Lower lobe of right lung (tissue), 2 donors: Measurements from ENCODE around the gene SMCO3. TPM values are rescaled to one million over a fixed set of nuclear protein-coding genes. Genes with fewer than 3 reads are reported as not detected.

Experiments used
- ATAC-seq, 2 donors: fragments of 200-7000 bp; cut with Tn5 transposase; one replicate each; pipeline ENCODE4 v1.9.1; 2020 to 2022; ENCODE audit warnings: mild to moderate bottlenecking in 2 of 2, moderate library complexity in 2 of 2
- DNase-seq: peaks from one replicate; pipeline ENCODE4 v3.0.0-alpha.2; 2020
- H3K27ac ChIP-seq: fragments of 200-600 bp; one replicate; pipeline ENCODE4 v1.8.0; 2022
- H3K27me3 ChIP-seq: fragments of 200-600 bp; one replicate; pipeline ENCODE4 v1.8.0; 2022; ENCODE audit warnings: low read depth
- H3K36me3 ChIP-seq: fragments of 200-600 bp; one replicate; pipeline ENCODE4 v1.8.0; 2022; ENCODE audit warnings: mild to moderate bottlenecking
- H3K4me1 ChIP-seq: fragments of 200-600 bp; one replicate; pipeline ENCODE4 v1.8.0; 2022
- H3K4me3 ChIP-seq: fragments of 200-600 bp; one replicate; pipeline ENCODE4 v1.8.0; 2022; ENCODE audit warnings: mild to moderate bottlenecking
- H3K9me3 ChIP-seq: fragments of 200-600 bp; one replicate; pipeline ENCODE4 v1.8.0; 2022
- CTCF ChIP-seq: fragments of 200-600 bp; IDR thresholded peaks from one replicate; pipeline ENCODE4 v1.8.0; 2022; ENCODE audit warnings: antibody characterized with exemption, mild to moderate bottlenecking
- intact Hi-C: fragments of 100-400 bp; cut with DNase I; formaldehyde crosslinking; loops from one replicate; pipeline ENCODE4 v1.11.0; 2022
- total RNA-seq: library from RNA; stranded (reverse); fragmentation: NEBNext Ultra II Directional; extraction: Animal tissue kit (Norgen Biotek cat#: 25700); gene quantifications from one replicate; pipeline ENCODE4 v1.2.1, GENCODE V29; 2021
- donor health status: DM: no; HTN: yes; CAD: no; lungs with severe emphysema.

The SMCO3 gene
- total RNA-seq, 1 donor from 2014 or later: 0.68 TPM

- peak; percentile 68 for TF ChIP-seq CTCF
- Histone ChIP-seq H3K36me3 (no peaks in the 10 kb centered on the region), H3K4me3 (no peak overlapping the region), H3K9me3 (no peaks in the 10 kb centered on the region), H3K4me1 (peaks cover 45% of the 10 kb centered on the region), H3K27me3 (no peaks in the 10 kb centered on the region), H3K27ac (no peak overlapping the region)
- intact Hi-C loops: loop anchor here (5.0 kb wide), 1 partner anchor 152 kb away; no protein-coding TSS in a partner anchor
- ATAC-seq: peak; percentile 79 to 85
- no peak for DNase-seq
Observed at GRCh38 chr12:14845350-14845750, 31.4 kb upstream of the SMCO3 start.

- DNase-seq (no peak), ATAC-seq (no peak)
- H3K36me3 ChIP-seq: no peaks in the 10 kb centered on the region
- no peaks in the 10 kb centered on the region for H3K9me3 ChIP-seq
- H3K27me3 ChIP-seq: no peaks in the 10 kb centered on the region
- no peak for TF ChIP-seq CTCF
- peaks cover 45% of the 10 kb centered on the region for H3K4me1 ChIP-seq
- H3K4me3 ChIP-seq: no peak overlapping the region
- intact Hi-C loops: no loop called here
- H3K27ac ChIP-seq: no peak overlapping the region
Observed at GRCh38 chr12:14844401-14844800, 30.4 kb upstream of the SMCO3 start.

GRCh38 chr12:14843425-14843887, 29.5 kb upstream of the SMCO3 start, which contains the start of gene ART4:
ART4 (minus strand) TSS chr12:14843526; CDS start chr12:14843113, 413 bp downstream.
- ATAC-seq (peak in 1 of 2 donors; percentile 6), DNase-seq (peak; percentile 46)
- intact Hi-C loops: no loop called here
- no peaks in the 10 kb centered on the region for H3K36me3 ChIP-seq
- peaks cover 45% of the 10 kb centered on the region for H3K4me1 ChIP-seq
- no peaks in the 10 kb centered on the region for H3K9me3 ChIP-seq
- no peaks in the 10 kb centered on the region for H3K27me3 ChIP-seq
- peak within 1 kb of the TSS; percentile 28 for H3K4me3 ChIP-seq
- TF ChIP-seq CTCF: no peak
- peak within 1 kb of the TSS; percentile 33 for H3K27ac ChIP-seq

GRCh38 chr12:14842315-14842714, 28.3 kb upstream of the SMCO3 start:
- DNase-seq (no peak), ATAC-seq (no peak)
- no peaks in the 10 kb centered on the region for H3K36me3 ChIP-seq
- no peak for TF ChIP-seq CTCF
- H3K27ac ChIP-seq: peak overlapping the region; percentile 33
- no peaks in the 10 kb centered on the region for H3K27me3 ChIP-seq
- no peaks in the 10 kb centered on the region for H3K9me3 ChIP-seq
- intact Hi-C loops: no loop called here
- peaks cover 41% of the 10 kb centered on the region for H3K4me1 ChIP-seq
- H3K4me3 ChIP-seq: peak overlapping the region; percentile 28

GRCh38 chr12:14841761-14842160, 27.8 kb upstream of the SMCO3 start:
- no peaks in the 10 kb centered on the region for H3K36me3 ChIP-seq
- DNase-seq (no peak), ATAC-seq (peak; percentile 83 to 85)
- H3K4me3 ChIP-seq: peak overlapping the region; percentile 28
- no peaks in the 10 kb centered on the region for H3K9me3 ChIP-seq
- TF ChIP-seq CTCF: no peak
- peak overlapping the region; percentile 63 for H3K27ac ChIP-seq
- H3K27me3 ChIP-seq: no peaks in the 10 kb centered on the region
- intact Hi-C loops: no loop called here
- H3K4me1 ChIP-seq: peaks cover 36% of the 10 kb centered on the region

- DNase-seq: no peak
- H3K27me3 ChIP-seq: no peaks in the 10 kb centered on the region
- TF ChIP-seq CTCF: no peak
- no peak overlapping the region for H3K27ac ChIP-seq
- no peak for ATAC-seq
- no peak overlapping the region for H3K4me3 ChIP-seq
- H3K36me3 ChIP-seq: no peaks in the 10 kb centered on the region
- intact Hi-C loops: no loop called here
- H3K4me1 ChIP-seq: peaks cover 24% of the 10 kb centered on the region
- H3K9me3 ChIP-seq: no peaks in the 10 kb centered on the region
Observed at GRCh38 chr12:14840616-14841015, 26.6 kb upstream of the SMCO3 start.
